NT2/D1 (cell line): ENCODE data around the gene PROSER3.

Source experiments
- SUZ12 ChIP-seq: IDR thresholded peaks from 2 replicates; pipeline ENCODE4 v1.6.1; 2011; ENCODE audit not compliant: insufficient read length, insufficient read depth; ENCODE audit errors: extremely low read depth
- YY1 ChIP-seq: IDR thresholded peaks from 2 replicates; pipeline ENCODE4 v1.6.1; 2011; ENCODE audit not compliant: insufficient read length, insufficient read depth
- ZNF274 ChIP-seq: IDR thresholded peaks from 2 replicates; pipeline ENCODE4 v1.6.1; 2011; ENCODE audit warnings: mild to moderate bottlenecking, low read depth, low read length

- TF ChIP-seq ZNF274 (no peak), YY1 (no peak), SUZ12 (no peak)
These were observed 17.0 kb downstream of the PROSER3 start for GRCh38 chr19:35775046-35775297.
